Measurements from ENCODE around the gene VPS35L. TPM values are rescaled to one million over a fixed set of nuclear protein-coding genes. Genes with fewer than 3 reads are reported as not detected.
"Not testable (repeated sequence)": the region's sequence is repeated elsewhere in the genome, so short reads cannot be mapped to it uniquely, and the experiment has no call there.

The VPS35L gene
- total and polyA plus RNA-seq, 7 experiments from 2014 or later: 38.6 to 52.0 (median 46.6) TPM

- Histone ChIP-seq H3K9me3 (ENCODE audit: control insufficient read depth in 2 of 3, low read length in 3 of 3) (no peaks in the 10 kb centered on the region), H3K4me1 (ENCODE audit: control insufficient read depth in 2 of 2, insufficient read depth in 2 of 2, low read length in 2 of 2) (no peaks in the 10 kb centered on the region), H3K27ac (ENCODE audit: low read depth, low read length) (no peak overlapping the region), H3K27me3 (ENCODE audit: control insufficient read depth in 2 of 2, insufficient read depth in 2 of 2, low read length in 2 of 2) (no peaks in the 10 kb centered on the region), H3K4me3 (ENCODE audit: low read length) (no peak overlapping the region), H3K36me3 (ENCODE audit: control insufficient read depth in 2 of 3, insufficient read depth in 3 of 3, low read length in 3 of 3) (peaks cover 0 to 14% (median 0%) of the 10 kb centered on the region in 3 experiments)
- peaks cover 8 to 45% (median 34%) of the 10 kb centered on the region in 5 donors for H3K36me3 Mint-ChIP-seq
- POLR2A ChIA-PET: no interaction called here
- CTCF ChIA-PET: interaction anchor here (1.1 kb wide), 1 partner anchor 365 kb away, joined by 3 read pairs; no protein-coding TSS in a partner anchor
- H3K4me3 Mint-ChIP-seq: no peak overlapping the region
- peaks cover 0 to 14% (median 0%) of the 10 kb centered on the region in 7 donors for H3K4me1 Mint-ChIP-seq
- peaks cover 0 to 1% (median 0%) of the 10 kb centered on the region in 11 donors for H3K9me3 Mint-ChIP-seq
- H3K27ac Mint-ChIP-seq: no peak overlapping the region
- no peak for ATAC-seq
- no peak for DNase-seq
- no peaks in the 10 kb centered on the region for H3K27me3 Mint-ChIP-seq
- intact Hi-C loops (cut with micrococcal nuclease): no loop called here
Observed at GRCh38 chr16:19542138-19542821, 13.2 kb upstream of the VPS35L start.

GRCh38 chr16:19543278-19543996 is 12.1 kb upstream of the VPS35L start:
- DNase-seq; H3K27ac ChIP-seq (ENCODE audit: low read depth, low read length); H3K4me3 Mint-ChIP-seq; ATAC-seq; H3K9me3 ChIP-seq (ENCODE audit: control insufficient read depth in 2 of 3, low read length in 3 of 3); POLR2A ChIA-PET; H3K4me3 ChIP-seq (ENCODE audit: low read length); H3K27me3 Mint-ChIP-seq; H3K27ac Mint-ChIP-seq; H3K9me3 Mint-ChIP-seq; intact Hi-C loops (cut with micrococcal nuclease); H3K27me3 ChIP-seq (ENCODE audit: control insufficient read depth in 2 of 2, insufficient read depth in 2 of 2, low read length in 2 of 2); H3K4me1 ChIP-seq (ENCODE audit: control insufficient read depth in 2 of 2, insufficient read depth in 2 of 2, low read length in 2 of 2): not testable (repeated sequence)
- Mint-ChIP-seq H3K4me1 (peaks cover 0 to 14% (median 0%) of the 10 kb centered on the region in 7 donors), H3K36me3 (peaks cover 8 to 44% (median 33%) of the 10 kb centered on the region in 5 donors)
- CTCF ChIA-PET: interaction anchor here (1.1 kb wide), 1 partner anchor 364 kb away, joined by 3 read pairs; no protein-coding TSS in a partner anchor
- H3K36me3 ChIP-seq (ENCODE audit: control insufficient read depth in 2 of 3, insufficient read depth in 3 of 3, low read length in 3 of 3): peaks cover 0 to 14% (median 0%) of the 10 kb centered on the region in 3 experiments

- CTCF ChIA-PET: interaction anchor here (0.6 kb wide), 1 partner anchor 17 kb away, joined by 7 read pairs; no protein-coding TSS in a partner anchor
Observed at GRCh38 chr16:19548144-19548543, 7.4 kb upstream of the VPS35L start.

GRCh38 chr16:19549673-19550072 is 5.8 kb upstream of the VPS35L start:
- ATAC-seq (no peak), DNase-seq (no peak)
- ChIA-PET POLR2A (no interaction called here), CTCF (no interaction called here)
- Histone ChIP-seq H3K4me3 (ENCODE audit: low read length) (no peak overlapping the region), H3K27me3 (ENCODE audit: control insufficient read depth in 2 of 2, insufficient read depth in 2 of 2, low read length in 2 of 2) (no peaks in the 10 kb centered on the region), H3K9me3 (ENCODE audit: control insufficient read depth in 2 of 3, low read length in 3 of 3) (no peaks in the 10 kb centered on the region), H3K27ac (ENCODE audit: low read depth, low read length) (no peak overlapping the region), H3K36me3 (ENCODE audit: control insufficient read depth in 2 of 3, insufficient read depth in 3 of 3, low read length in 3 of 3) (no peaks in the 10 kb centered on the region), H3K4me1 (ENCODE audit: control insufficient read depth in 2 of 2, insufficient read depth in 2 of 2, low read length in 2 of 2) (peaks cover 0 to 5% of the 10 kb centered on the region in 2 donors)
- H3K27ac Mint-ChIP-seq: no peak overlapping the region
- no peaks in the 10 kb centered on the region for H3K27me3 Mint-ChIP-seq
- no peak overlapping the region for H3K4me3 Mint-ChIP-seq
- intact Hi-C loops (cut with micrococcal nuclease): no loop called here
- H3K9me3 Mint-ChIP-seq: no peaks in the 10 kb centered on the region
- H3K36me3 Mint-ChIP-seq: peaks cover 0 to 6% (median 4%) of the 10 kb centered on the region in 5 donors
- H3K4me1 Mint-ChIP-seq: peaks cover 0 to 11% (median under 1%) of the 10 kb centered on the region in 7 donors

More at GRCh38 chr16:19548144-19548543, 7.4 kb upstream of the VPS35L start:
- Mint-ChIP-seq H3K4me3 (no peak overlapping the region), H3K27me3 (no peaks in the 10 kb centered on the region), H3K27ac (no peak overlapping the region), H3K4me1 (peaks cover 0 to 14% (median 0%) of the 10 kb centered on the region in 7 donors), H3K36me3 (peaks cover 4 to 17% (median 15%) of the 10 kb centered on the region in 5 donors), H3K9me3 (peaks cover 0 to 1% (median 0%) of the 10 kb centered on the region in 11 donors)
- Histone ChIP-seq H3K9me3 (ENCODE audit: control insufficient read depth in 2 of 3, low read length in 3 of 3) (no peaks in the 10 kb centered on the region), H3K4me3 (ENCODE audit: low read length) (no peak overlapping the region), H3K27ac (ENCODE audit: low read depth, low read length) (no peak overlapping the region), H3K27me3 (ENCODE audit: control insufficient read depth in 2 of 2, insufficient read depth in 2 of 2, low read length in 2 of 2) (no peaks in the 10 kb centered on the region), H3K4me1 (ENCODE audit: control insufficient read depth in 2 of 2, insufficient read depth in 2 of 2, low read length in 2 of 2) (no peaks in the 10 kb centered on the region), H3K36me3 (ENCODE audit: control insufficient read depth in 2 of 3, insufficient read depth in 3 of 3, low read length in 3 of 3) (peaks cover 0 to 7% (median 0%) of the 10 kb centered on the region in 3 experiments)
- POLR2A ChIA-PET: interaction anchor here (1.3 to 1.8 kb wide), 2 partner anchors 23 to 170 kb away, joined by 3 to 5 read pairs; partner anchors contain the start of genes IQCK and KNOP1
- no peak for ATAC-seq
- no peak for DNase-seq
- intact Hi-C loops (cut with micrococcal nuclease): no loop called here

GRCh38 chr16:19555938-19556771 is 652 bp downstream of the VPS35L start:
- intact Hi-C loops (cut with micrococcal nuclease): loop anchor here (1.0 to 5.0 kb wide), 8 partner anchors 33 to 1346 kb away; partner anchors contain the start of genes CCP110 (in 2 of the 2), COQ7 (in 2 of the 2), IQCK (in 2 of the 2) and KNOP1 (in 2 of the 2)
- ChIA-PET CTCF (interaction anchor here (0.5 to 2.7 kb wide), 20 partner anchors 10 to 1333 kb away, joined by 3 to 19 read pairs (median 4); partner anchors contain the start of genes CCP110, GDE1, GPRC5B and IQCK), POLR2A (interaction anchor here (0.6 to 3.4 kb wide), 10 partner anchors 32 to 766 kb away, joined by 3 to 37 read pairs (median 6); partner anchors contain the start of genes ARL6IP1, CCP110, COQ7 and GDE1)
- Histone ChIP-seq H3K4me1 (ENCODE audit: control insufficient read depth in 2 of 2, insufficient read depth in 2 of 2, low read length in 2 of 2) (peaks cover 4 to 13% of the 10 kb centered on the region in 2 donors), H3K27me3 (ENCODE audit: control insufficient read depth in 2 of 2, insufficient read depth in 2 of 2, low read length in 2 of 2) (no peaks in the 10 kb centered on the region), H3K27ac (ENCODE audit: low read depth, low read length) (peak overlapping the region; percentile 78), H3K36me3 (ENCODE audit: control insufficient read depth in 2 of 3, insufficient read depth in 3 of 3, low read length in 3 of 3) (peaks cover 0 to 7% (median 0%) of the 10 kb centered on the region in 3 experiments), H3K4me3 (ENCODE audit: low read length) (peak overlapping the region; percentile 86), H3K9me3 (ENCODE audit: control insufficient read depth in 2 of 3, low read length in 3 of 3) (no peaks in the 10 kb centered on the region)
- Mint-ChIP-seq H3K27me3 (no peaks in the 10 kb centered on the region), H3K9me3 (peaks cover 0 to 4% (median 0%) of the 10 kb centered on the region in 11 donors), H3K4me1 (peaks cover 0 to 30% (median 24%) of the 10 kb centered on the region in 7 donors), H3K27ac (peak overlapping the region; percentile 92 to 98 (median 95)), H3K36me3 (peaks cover 0 to 7% (median 0%) of the 10 kb centered on the region in 5 donors), H3K4me3 (peak overlapping the region; percentile 91 to 100 (median 97))
- peak in 6 of 9 donors; percentile 9 to 37 (median 12) for DNase-seq
- no peak for ATAC-seq
